MM.1S (cell line): Measurements from ENCODE around the gene CCM2L.
A peak's percentile ranks its signal among the peaks of the same experiment; 100 is the strongest.

Experiments
- DNase-seq: peaks from one replicate; pipeline ENCODE4 v3.0.0-alpha.2; 2015
- H2AFZ ChIP-seq: fragments of 300-600 bp; sonication (generic); 2 replicates; pipeline ENCODE4 v1.6.0; 2016; ENCODE audit warnings: antibody characterized with exemption, low read length
- H3F3A ChIP-seq: fragments of 300-600 bp; sonication (generic); 2 replicates; pipeline ENCODE4 v1.6.1; 2016; ENCODE audit warnings: mild to moderate bottlenecking, antibody characterized with exemption, low read length, moderate library complexity, mixed read lengths; ENCODE audit not compliant: insufficient read depth
- H3K27ac ChIP-seq: fragments of 300-600 bp; sonication (generic); 2 replicates; pipeline ENCODE4 v1.5.1; 2016; ENCODE audit warnings: mild to moderate bottlenecking, low read length
- H3K27me3 ChIP-seq: fragments of 300-600 bp; sonication (generic); replicated peaks from 2 replicates; pipeline ENCODE4 v1.6.0; 2016; ENCODE audit warnings: low read length; ENCODE audit not compliant: insufficient read depth
- H3K36me3 ChIP-seq: fragments of 300-600 bp; sonication (generic); replicated peaks from 2 replicates; pipeline ENCODE4 v1.6.1; 2016; ENCODE audit warnings: mild to moderate bottlenecking, low read length, mixed read lengths; ENCODE audit not compliant: insufficient read depth
- H3K4me1 ChIP-seq: fragments of 300-600 bp; sonication (generic); 2 replicates; pipeline ENCODE4 v1.6.1; 2016; ENCODE audit warnings: low read length, mixed read lengths
- H3K4me2 ChIP-seq: fragments of 300-600 bp; sonication (generic); 2 replicates; pipeline ENCODE4 v1.6.0; 2016; ENCODE audit warnings: low read depth, low read length
- H3K4me3 ChIP-seq: fragments of 300-600 bp; sonication (generic); 2 replicates; pipeline ENCODE4 v1.5.1; 2016; ENCODE audit warnings: low read length, mixed read lengths
- H3K79me2 ChIP-seq: fragments of 300-600 bp; sonication (generic); 2 replicates; pipeline ENCODE4 v1.6.1; 2016; ENCODE audit warnings: mixed run types, low read length, mixed read lengths
- H3K9ac ChIP-seq: fragments of 300-600 bp; sonication (generic); 2 replicates; pipeline ENCODE4 v1.6.1; 2016; ENCODE audit warnings: low read length, mixed read lengths
- H3K9me2 ChIP-seq: fragments of 300-600 bp; sonication (generic); replicated peaks from 2 replicates; pipeline ENCODE4 v1.6.1; 2016; ENCODE audit warnings: mild to moderate bottlenecking, low read length, mixed read lengths; ENCODE audit not compliant: insufficient read depth
- H3K9me3 ChIP-seq: fragments of 300-600 bp; sonication (generic); replicated peaks from 2 replicates; pipeline ENCODE4 v1.6.1; 2016; ENCODE audit warnings: mild to moderate bottlenecking, low read length, mixed read lengths; ENCODE audit not compliant: insufficient read depth
- H4K20me1 ChIP-seq: fragments of 300-600 bp; sonication (generic); 2 replicates; pipeline ENCODE4 v1.6.1; 2016; ENCODE audit warnings: mild to moderate bottlenecking, low read length, moderate library complexity, mixed read lengths; ENCODE audit not compliant: insufficient read depth
- EZH2 ChIP-seq: fragments of 300-600 bp; sonication (generic); optimal IDR thresholded peaks from 2 replicates; pipeline ENCODE3; 2017; ENCODE audit warnings: low read depth, mild to moderate bottlenecking, antibody characterized with exemption, low read length, mixed read lengths
- EZH2phosphoT487 ChIP-seq: fragments of 300-600 bp; sonication (generic); IDR thresholded peaks from 2 replicates; pipeline ENCODE4 v1.6.1; 2018; ENCODE audit warnings: antibody characterized with exemption, low read length
- TF ChIP-seq, protein P1 (sequence below): fragments of 300-600 bp; sonication (generic); IDR thresholded peaks from 2 replicates; pipeline ENCODE4 v1.5.1; 2016; ENCODE audit warnings: antibody characterized with exemption, low read length, mixed read lengths

CCM2L gene

DNA sequence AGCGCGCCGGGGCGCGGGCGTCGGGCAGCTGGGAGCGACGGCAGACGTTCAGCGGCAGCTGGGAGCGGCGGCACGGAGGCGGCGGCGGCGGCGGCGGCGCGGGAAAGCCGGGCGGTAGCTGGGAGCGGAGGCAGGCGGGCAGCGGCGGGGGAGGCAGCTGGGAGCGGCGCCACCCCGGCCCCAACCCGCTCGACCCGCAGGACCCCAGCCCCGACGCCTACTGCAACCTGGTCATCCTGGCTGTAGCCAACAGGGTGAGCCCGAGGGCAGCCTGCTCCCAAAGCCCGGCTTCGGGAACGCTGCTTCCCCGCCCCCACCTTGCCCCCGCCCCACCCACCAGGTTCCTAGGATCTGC, 8.9 kb downstream of the CCM2L start:
- Histone ChIP-seq H3K36me3 (no peaks in the 10 kb centered on the region), H3K27me3 (peaks cover 80% of the 10 kb centered on the region), H3F3A (no peaks in the 10 kb centered on the region), H3K4me1 (peaks cover 5% of the 10 kb centered on the region; the same call in 1 of the 2 replicates), H3K4me2 (peak overlapping the region; percentile 59; the same call in 1 of the 2 replicates), H3K27ac (no peak overlapping the region), H3K4me3 (no peak overlapping the region; the same call in 1 of the 2 replicates), H3K79me2 (no peaks in the 10 kb centered on the region), H3K9me3 (no peaks in the 10 kb centered on the region), H3K9me2 (no peaks in the 10 kb centered on the region), H2AFZ (no peak overlapping the region), H3K9ac (no peak overlapping the region), H4K20me1 (no peaks in the 10 kb centered on the region)
- TF ChIP-seq, protein P1, sequence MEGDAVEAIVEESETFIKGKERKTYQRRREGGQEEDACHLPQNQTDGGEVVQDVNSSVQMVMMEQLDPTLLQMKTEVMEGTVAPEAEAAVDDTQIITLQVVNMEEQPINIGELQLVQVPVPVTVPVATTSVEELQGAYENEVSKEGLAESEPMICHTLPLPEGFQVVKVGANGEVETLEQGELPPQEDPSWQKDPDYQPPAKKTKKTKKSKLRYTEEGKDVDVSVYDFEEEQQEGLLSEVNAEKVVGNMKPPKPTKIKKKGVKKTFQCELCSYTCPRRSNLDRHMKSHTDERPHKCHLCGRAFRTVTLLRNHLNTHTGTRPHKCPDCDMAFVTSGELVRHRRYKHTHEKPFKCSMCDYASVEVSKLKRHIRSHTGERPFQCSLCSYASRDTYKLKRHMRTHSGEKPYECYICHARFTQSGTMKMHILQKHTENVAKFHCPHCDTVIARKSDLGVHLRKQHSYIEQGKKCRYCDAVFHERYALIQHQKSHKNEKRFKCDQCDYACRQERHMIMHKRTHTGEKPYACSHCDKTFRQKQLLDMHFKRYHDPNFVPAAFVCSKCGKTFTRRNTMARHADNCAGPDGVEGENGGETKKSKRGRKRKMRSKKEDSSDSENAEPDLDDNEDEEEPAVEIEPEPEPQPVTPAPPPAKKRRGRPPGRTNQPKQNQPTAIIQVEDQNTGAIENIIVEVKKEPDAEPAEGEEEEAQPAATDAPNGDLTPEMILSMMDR, result no peak
- no peak for TF ChIP-seq EZH2phosphoT487
- TF ChIP-seq EZH2, result no peak
- no peak for DNase-seq

DNA sequence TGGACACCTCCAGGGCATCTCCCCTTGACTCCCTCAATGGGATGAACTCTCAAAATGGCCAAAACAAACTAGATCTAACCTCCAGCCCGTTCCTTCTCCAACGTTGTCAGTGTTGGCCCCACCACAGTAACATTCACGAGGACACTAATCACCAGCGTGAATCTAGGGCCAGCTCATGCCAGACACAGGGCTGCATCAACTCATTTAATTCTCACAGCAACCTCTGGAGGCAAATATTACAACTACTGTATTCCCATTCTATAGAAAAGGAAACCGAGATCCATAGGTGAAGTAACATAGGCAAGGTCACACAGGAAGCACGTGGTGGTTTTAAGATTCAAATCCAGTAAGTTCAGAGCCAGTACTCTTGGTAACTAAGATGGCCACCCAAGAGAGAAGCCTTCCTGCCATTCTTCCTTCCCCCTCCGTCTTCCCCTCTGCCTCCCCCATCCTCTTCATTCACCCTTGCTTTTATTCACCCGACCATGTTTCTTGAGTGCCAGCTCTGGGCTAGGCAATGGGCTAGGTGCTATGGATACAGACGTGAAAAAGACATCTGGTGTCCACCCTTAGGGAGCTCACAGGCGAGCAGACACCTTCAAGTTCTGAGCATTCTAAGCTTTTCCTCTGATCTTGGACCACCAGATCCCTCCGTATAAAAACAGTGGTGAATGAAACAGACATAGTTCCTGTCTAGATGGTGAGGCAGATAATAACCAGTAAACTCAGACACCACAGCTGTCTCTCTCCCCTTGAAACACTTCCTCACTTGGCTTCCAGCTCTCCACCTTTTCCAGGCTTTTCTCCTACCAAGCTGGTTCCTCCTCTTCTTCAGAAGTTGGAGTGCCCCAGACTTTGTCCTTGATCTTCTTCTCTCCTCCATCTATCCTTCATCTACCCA, 9.6 kb downstream of the CCM2L start:
- H3K9ac ChIP-seq, result no peak overlapping the region
- TF ChIP-seq, protein P1, result no peak
- TF ChIP-seq EZH2 (no peak), EZH2phosphoT487 (no peak)
- H3K27ac ChIP-seq, result no peak overlapping the region
- H4K20me1 ChIP-seq, result no peaks in the 10 kb centered on the region
- no peak for DNase-seq
- no peak overlapping the region for H2AFZ ChIP-seq
- peaks cover 5% of the 10 kb centered on the region; the same call in 1 of the 2 replicates for H3K4me1 ChIP-seq
- H3K9me2 ChIP-seq, result no peaks in the 10 kb centered on the region
- no peaks in the 10 kb centered on the region for H3F3A ChIP-seq
- H3K4me2 ChIP-seq, result peak overlapping the region; percentile 59
- H3K4me3 ChIP-seq, result peak overlapping the region; percentile 22; the same call in 1 of the 2 replicates
- H3K36me3 ChIP-seq, result no peaks in the 10 kb centered on the region
- peaks cover 79% of the 10 kb centered on the region for H3K27me3 ChIP-seq
- H3K9me3 ChIP-seq, result no peaks in the 10 kb centered on the region
- H3K79me2 ChIP-seq, result no peaks in the 10 kb centered on the region

DNA sequence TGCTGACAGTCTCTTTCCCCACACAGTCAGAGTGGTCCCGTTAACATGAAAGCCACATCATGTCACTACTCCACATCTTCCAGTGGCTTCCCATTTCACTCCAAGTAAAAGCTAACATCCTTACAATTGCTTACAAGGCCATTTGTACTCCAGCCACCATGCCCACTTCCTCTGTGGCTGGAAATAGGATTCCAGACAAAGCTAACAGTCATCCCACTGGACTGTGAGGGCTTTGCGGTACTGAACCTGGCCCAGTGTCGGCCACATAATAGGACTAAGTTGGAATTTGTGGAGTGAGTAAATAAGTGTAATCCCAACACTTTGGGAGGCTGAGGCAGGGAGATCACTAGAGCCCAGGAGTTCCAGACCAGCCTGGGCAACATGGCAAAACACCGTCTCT, 10.9 kb downstream of the CCM2L start:
- Histone ChIP-seq H3K79me2 (no peaks in the 10 kb centered on the region), H3K9me3 (no peaks in the 10 kb centered on the region), H2AFZ (no peak overlapping the region), H3F3A (no peaks in the 10 kb centered on the region), H3K9me2 (no peaks in the 10 kb centered on the region), H3K9ac (no peak overlapping the region), H3K4me2 (no peak overlapping the region), H3K27ac (no peak overlapping the region), H4K20me1 (no peaks in the 10 kb centered on the region), H3K27me3 (peaks cover 78% of the 10 kb centered on the region), H3K4me3 (no peak overlapping the region), H3K4me1 (peaks cover 5% of the 10 kb centered on the region; the same call in 1 of the 2 replicates), H3K36me3 (no peaks in the 10 kb centered on the region)
- DNase-seq, result no peak
- peak; percentile 9; the same call in 1 of the 2 replicates for TF ChIP-seq EZH2phosphoT487
- TF ChIP-seq, protein P1, result no peak
